Stimulated activated naive CD4-positive, alpha-beta T cell (primary cell): ENCODE results near the gene FGF12.

ENCODE experiments used
- DNase-seq, 6 experiments: peaks; one replicate each; lab custom pipeline; 2025; lab: John Stamatoyannopoulos, UW

FGF12 gene

GRCh38 chr3:192496905-192497587, 230.3 kb downstream of the FGF12 start:
- DNase-seq = no peak

GRCh38 chr3:192494174-192494573, 233.2 kb downstream of the FGF12 start:
- DNase-seq = no peak

- DNase-seq = no peak
These were observed 236.6 kb downstream of the FGF12 start for GRCh38 chr3:192490720-192491119.

GRCh38 chr3:192489579-192489978, 237.8 kb downstream of the FGF12 start:
- no peak for DNase-seq

- DNase-seq = no peak
These were observed 240.3 kb downstream of the FGF12 start for GRCh38 chr3:192487033-192487432.

GRCh38 chr3:192482809-192483208, 244.5 kb downstream of the FGF12 start:
- DNase-seq = no peak

- DNase-seq = no peak
These were observed 244.9 kb downstream of the FGF12 start for GRCh38 chr3:192482391-192482790.

GRCh38 chr3:192481638-192482037, 245.7 kb downstream of the FGF12 start:
- DNase-seq = no peak

GRCh38 chr3:192467230-192468140, 259.9 kb downstream of the FGF12 start:
- DNase-seq = peak in 5 of 6 experiments; percentile 4 to 31 (median 19)

GRCh38 chr3:192449036-192449435, 278.3 kb downstream of the FGF12 start:
- no peak for DNase-seq

GRCh38 chr3:192445770-192446644, 281.3 kb downstream of the FGF12 start:
- DNase-seq = no peak

GRCh38 chr3:192444791-192445106, 282.6 kb downstream of the FGF12 start:
- DNase-seq = no peak

- peak in 4 of 6 experiments; percentile 7 to 19 (median 11) for DNase-seq
These were observed 283.1 kb downstream of the FGF12 start for GRCh38 chr3:192444096-192444790.

GRCh38 chr3:192435241-192435640, 292.1 kb downstream of the FGF12 start:
- no peak for DNase-seq

GRCh38 chr3:192434186-192434585, 293.2 kb downstream of the FGF12 start:
- DNase-seq = no peak

GRCh38 chr3:192433704-192434103, 293.6 kb downstream of the FGF12 start:
- DNase-seq = no peak

GRCh38 chr3:192422997-192423342, 304.4 kb downstream of the FGF12 start:
- DNase-seq = no peak

- DNase-seq = no peak
These were observed 304.9 kb downstream of the FGF12 start for GRCh38 chr3:192422321-192422996.

- no peak for DNase-seq
These were observed 308.0 kb downstream of the FGF12 start for GRCh38 chr3:192419312-192419711.

GRCh38 chr3:192417559-192418055, 309.7 kb downstream of the FGF12 start:
- DNase-seq = no peak

GRCh38 chr3:192417017-192417416, 310.3 kb downstream of the FGF12 start:
- DNase-seq = no peak
